Measurements from ENCODE around the gene TRPM3.
"Not testable (repeated sequence)": the region's sequence is repeated elsewhere in the genome, so short reads cannot be mapped to it uniquely, and the experiment has no call there.

- TF ChIP-seq EP300, POLR2AphosphoS5, CTCF (IDR thresholded peaks at IDR 0.05): not testable (repeated sequence)
These were observed 155.0 kb downstream of the TRPM3 start for GRCh38 chr9:70966380-70966779.
